ENCODE data around the gene WDR37.

DNA sequence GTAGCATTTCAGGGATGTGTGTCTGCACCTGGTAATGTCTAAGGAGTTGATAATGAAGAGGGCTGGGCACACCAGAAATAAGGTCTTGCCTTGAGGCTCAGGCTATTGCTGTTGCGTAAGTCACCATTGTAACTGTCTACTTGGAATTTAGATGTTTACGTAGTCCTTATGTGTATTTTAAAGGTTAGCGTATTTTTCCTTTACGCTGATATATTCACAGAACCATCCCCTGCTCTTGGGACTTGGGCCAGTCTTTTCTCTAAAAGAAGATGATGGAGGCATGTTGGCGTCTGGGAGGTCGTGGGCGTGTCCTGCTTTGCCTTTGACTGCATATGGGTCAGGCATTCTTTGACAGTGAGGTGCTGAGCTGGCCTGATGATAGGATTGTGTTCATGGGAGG is 14.7 kb downstream of the WDR37 start:
- TF ChIP-seq CTCF (conservative IDR thresholded peaks at IDR 0.05; ENCODE audit: low read depth, low read length): no peak
- no peak for TF ChIP-seq EZH2 (IDR thresholded peaks at IDR 0.05; ENCODE audit: low read length, unreplicated experiment)
